Activated T-cell treated with anti-CD3 and anti-CD28 coated beads, Interleukin-2, amount 50 U/mL, for 24 hours (primary cell): ENCODE results near the gene NPAS2.
A peak's percentile ranks its signal among the peaks of the same experiment; 100 is the strongest.

Experiments
- DNase-seq: peaks from one replicate; pipeline ENCODE4 v3.0.0-alpha.2; 2020
- H3K27ac Mint-ChIP-seq: 2 replicates; pipeline ENCODE4 v1.8.0; 2020; ENCODE audit warnings: mild to moderate bottlenecking, mixed read lengths
- H3K27me3 Mint-ChIP-seq: 2 replicates; pipeline ENCODE4 v1.8.0; 2020; ENCODE audit warnings: mixed read lengths
- H3K36me3 Mint-ChIP-seq: 2 replicates; pipeline ENCODE4 v1.8.0; 2020; ENCODE audit warnings: low read depth, mixed read lengths
- H3K4me1 Mint-ChIP-seq: 2 replicates; pipeline ENCODE4 v1.8.0; 2020; ENCODE audit warnings: low read depth, mixed read lengths
- H3K4me3 Mint-ChIP-seq: 2 replicates; pipeline ENCODE4 v1.8.0; 2020; ENCODE audit warnings: mild to moderate bottlenecking, moderate library complexity, mixed read lengths
- H3K9me3 Mint-ChIP-seq: 2 replicates; pipeline ENCODE4 v1.8.0; 2020; ENCODE audit warnings: mixed read lengths

Gene NPAS2

GRCh38 chr2:100902817-100903405, 83.0 kb downstream of the NPAS2 start:
- no peaks in the 10 kb centered on the region for H3K9me3 Mint-ChIP-seq
- DNase-seq = no peak
- H3K36me3 Mint-ChIP-seq = peaks cover 3% of the 10 kb centered on the region
- H3K4me3 Mint-ChIP-seq = no peak overlapping the region
- H3K4me1 Mint-ChIP-seq = peaks cover 15% of the 10 kb centered on the region
- H3K27me3 Mint-ChIP-seq = no peaks in the 10 kb centered on the region
- no peak overlapping the region for H3K27ac Mint-ChIP-seq

DNA sequence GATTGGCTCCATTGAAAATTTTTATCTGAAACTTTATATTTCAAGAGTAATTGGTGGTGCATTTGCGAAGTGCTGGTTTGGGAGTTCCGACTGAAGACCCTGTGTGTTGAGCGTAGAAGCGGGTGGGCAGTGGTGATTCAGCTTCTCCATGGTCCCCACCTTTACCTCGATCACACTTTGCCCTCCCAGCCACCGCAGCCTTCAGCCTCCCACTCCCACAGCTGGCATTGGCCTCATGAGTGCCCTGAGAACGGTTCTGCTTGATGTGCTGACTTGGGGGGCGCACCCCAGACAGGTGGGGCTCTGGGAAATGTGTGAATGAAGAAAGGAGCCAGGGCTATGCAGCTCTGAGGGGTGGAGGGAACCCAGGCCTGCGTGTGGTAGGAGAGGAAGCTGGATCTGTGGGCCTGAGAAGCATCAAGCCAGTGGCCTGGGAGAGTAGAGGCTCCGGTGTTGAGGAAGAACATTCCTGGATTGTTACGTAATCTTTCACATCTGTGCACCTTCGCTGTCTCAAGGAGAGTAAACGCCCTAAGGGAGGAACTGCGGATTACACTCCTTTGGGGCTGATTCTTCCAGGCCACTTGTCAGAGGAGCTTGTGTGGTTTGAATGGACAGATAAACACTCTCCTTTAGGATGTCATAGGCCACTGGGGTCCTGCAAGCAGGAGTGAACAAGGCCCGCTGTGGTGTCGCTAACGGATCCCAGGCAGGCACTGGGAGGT, 83.8 kb downstream of the NPAS2 start:
- no peaks in the 10 kb centered on the region for H3K9me3 Mint-ChIP-seq
- peaks cover 3% of the 10 kb centered on the region for H3K36me3 Mint-ChIP-seq
- peaks cover 17% of the 10 kb centered on the region for H3K4me1 Mint-ChIP-seq
- H3K27me3 Mint-ChIP-seq = no peaks in the 10 kb centered on the region
- no peak overlapping the region for H3K4me3 Mint-ChIP-seq
- H3K27ac Mint-ChIP-seq = no peak overlapping the region
- DNase-seq = no peak

GRCh38 chr2:100905132-100905805, 85.3 kb downstream of the NPAS2 start:
- Mint-ChIP-seq H3K36me3 (no peaks in the 10 kb centered on the region), H3K9me3 (no peaks in the 10 kb centered on the region)

GRCh38 chr2:100906131-100906530, 86.2 kb downstream of the NPAS2 start:
- Mint-ChIP-seq H3K36me3 (no peaks in the 10 kb centered on the region), H3K27me3 (no peaks in the 10 kb centered on the region), H3K9me3 (no peaks in the 10 kb centered on the region), H3K27ac (no peak overlapping the region), H3K4me1 (peaks cover 17% of the 10 kb centered on the region), H3K4me3 (no peak overlapping the region)
- no peak for DNase-seq

More at GRCh38 chr2:100905132-100905805, 85.3 kb downstream of the NPAS2 start:
- Mint-ChIP-seq H3K27me3 (no peaks in the 10 kb centered on the region), H3K4me1 (peaks cover 17% of the 10 kb centered on the region), H3K4me3 (no peak overlapping the region), H3K27ac (no peak overlapping the region)
- no peak for DNase-seq

DNA sequence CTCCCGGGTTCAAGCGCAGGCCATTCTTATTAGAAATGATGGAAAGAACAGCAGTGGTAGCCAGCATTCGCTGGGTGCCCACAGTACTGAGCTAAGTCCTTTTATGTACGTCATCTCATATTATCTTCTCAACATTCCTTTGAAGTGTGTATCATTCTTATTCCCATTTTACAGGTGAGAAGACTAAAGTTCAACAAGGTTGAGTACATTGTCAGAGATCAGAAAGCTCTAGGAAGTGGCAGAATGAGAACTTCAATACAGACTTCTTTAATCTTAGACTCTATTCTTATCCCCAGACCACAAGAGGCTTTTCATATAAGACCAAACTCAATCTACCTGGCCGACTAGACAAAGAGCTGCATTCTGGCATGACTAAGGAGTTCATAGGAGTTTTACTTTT, 86.7 kb downstream of the NPAS2 start:
- no peaks in the 10 kb centered on the region for H3K9me3 Mint-ChIP-seq
- H3K27ac Mint-ChIP-seq = no peak overlapping the region
- no peaks in the 10 kb centered on the region for H3K36me3 Mint-ChIP-seq
- no peak for DNase-seq
- no peaks in the 10 kb centered on the region for H3K27me3 Mint-ChIP-seq
- H3K4me3 Mint-ChIP-seq = no peak overlapping the region
- peaks cover 17% of the 10 kb centered on the region for H3K4me1 Mint-ChIP-seq

GRCh38 chr2:100907832-100908231, 87.9 kb downstream of the NPAS2 start:
- Mint-ChIP-seq H3K36me3 (no peaks in the 10 kb centered on the region), H3K9me3 (no peaks in the 10 kb centered on the region)

GRCh38 chr2:100909534-100910081, 89.7 kb downstream of the NPAS2 start:
- Mint-ChIP-seq H3K36me3 (no peaks in the 10 kb centered on the region), H3K4me3 (no peak overlapping the region), H3K9me3 (no peaks in the 10 kb centered on the region), H3K4me1 (peaks cover 14% of the 10 kb centered on the region), H3K27ac (no peak overlapping the region), H3K27me3 (no peaks in the 10 kb centered on the region)
- no peak for DNase-seq

More at GRCh38 chr2:100907832-100908231, 87.9 kb downstream of the NPAS2 start:
- Mint-ChIP-seq H3K4me3 (no peak overlapping the region), H3K27ac (no peak overlapping the region), H3K27me3 (no peaks in the 10 kb centered on the region), H3K4me1 (peaks cover 14% of the 10 kb centered on the region)
- DNase-seq = no peak

DNA sequence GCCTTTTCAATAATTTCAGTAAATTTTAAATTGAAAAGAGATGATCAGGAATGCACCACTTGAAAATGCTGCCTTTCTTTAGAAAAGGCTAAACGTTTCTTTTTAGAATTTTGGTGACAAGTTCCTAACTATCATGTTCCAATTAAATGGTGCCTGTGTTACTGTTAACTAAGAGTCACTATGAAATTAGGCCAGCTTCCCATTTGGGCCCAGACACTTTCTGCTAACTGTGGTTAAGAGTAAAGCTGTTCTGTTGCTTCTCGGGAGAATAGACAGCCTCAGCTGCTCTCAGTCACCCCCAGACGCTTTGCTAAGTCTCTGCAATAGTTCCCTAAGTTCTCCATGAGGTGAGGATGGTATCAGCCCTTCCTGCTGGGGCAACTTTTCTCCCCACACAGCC, 90.2 kb downstream of the NPAS2 start:
- no peaks in the 10 kb centered on the region for H3K27me3 Mint-ChIP-seq
- H3K4me1 Mint-ChIP-seq = peaks cover 12% of the 10 kb centered on the region
- H3K36me3 Mint-ChIP-seq = no peaks in the 10 kb centered on the region
- DNase-seq = no peak
- H3K4me3 Mint-ChIP-seq = no peak overlapping the region
- H3K9me3 Mint-ChIP-seq = no peaks in the 10 kb centered on the region
- H3K27ac Mint-ChIP-seq = no peak overlapping the region

GRCh38 chr2:100919316-100919715, 99.4 kb downstream of the NPAS2 start:
- no peak overlapping the region for H3K4me3 Mint-ChIP-seq
- H3K27me3 Mint-ChIP-seq = no peaks in the 10 kb centered on the region
- H3K4me1 Mint-ChIP-seq = peaks cover 6% of the 10 kb centered on the region
- H3K9me3 Mint-ChIP-seq = no peaks in the 10 kb centered on the region
- H3K36me3 Mint-ChIP-seq = no peaks in the 10 kb centered on the region
- no peak overlapping the region for H3K27ac Mint-ChIP-seq
- DNase-seq = peak; percentile 41

DNA sequence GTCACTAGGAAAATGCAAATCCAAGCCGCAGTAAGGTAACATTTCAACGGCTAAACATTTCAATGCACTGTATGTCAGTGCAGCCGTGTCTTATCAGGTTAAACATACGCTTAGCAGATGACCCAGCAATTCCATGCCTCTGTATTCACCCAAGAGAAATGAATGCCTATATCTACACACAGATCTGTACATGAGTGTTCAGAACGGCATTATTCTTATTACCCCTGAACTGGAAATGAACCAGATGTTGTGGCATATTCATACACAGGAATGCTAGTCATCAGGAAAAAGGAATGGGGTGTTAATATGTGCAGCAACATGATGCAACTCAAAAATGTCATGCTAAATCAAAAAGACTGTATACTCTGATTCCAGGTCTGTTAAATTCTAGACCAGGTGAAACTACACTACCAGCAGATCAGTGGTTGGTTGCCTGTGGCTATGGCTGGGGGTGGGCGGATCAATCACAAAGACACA, 101.8 kb downstream of the NPAS2 start:
- Mint-ChIP-seq H3K4me3 (no peak overlapping the region), H3K4me1 (peaks cover 19% of the 10 kb centered on the region), H3K27me3 (no peaks in the 10 kb centered on the region), H3K9me3 (no peaks in the 10 kb centered on the region), H3K36me3 (peaks cover 9% of the 10 kb centered on the region), H3K27ac (no peak overlapping the region)
- DNase-seq = no peak

DNA sequence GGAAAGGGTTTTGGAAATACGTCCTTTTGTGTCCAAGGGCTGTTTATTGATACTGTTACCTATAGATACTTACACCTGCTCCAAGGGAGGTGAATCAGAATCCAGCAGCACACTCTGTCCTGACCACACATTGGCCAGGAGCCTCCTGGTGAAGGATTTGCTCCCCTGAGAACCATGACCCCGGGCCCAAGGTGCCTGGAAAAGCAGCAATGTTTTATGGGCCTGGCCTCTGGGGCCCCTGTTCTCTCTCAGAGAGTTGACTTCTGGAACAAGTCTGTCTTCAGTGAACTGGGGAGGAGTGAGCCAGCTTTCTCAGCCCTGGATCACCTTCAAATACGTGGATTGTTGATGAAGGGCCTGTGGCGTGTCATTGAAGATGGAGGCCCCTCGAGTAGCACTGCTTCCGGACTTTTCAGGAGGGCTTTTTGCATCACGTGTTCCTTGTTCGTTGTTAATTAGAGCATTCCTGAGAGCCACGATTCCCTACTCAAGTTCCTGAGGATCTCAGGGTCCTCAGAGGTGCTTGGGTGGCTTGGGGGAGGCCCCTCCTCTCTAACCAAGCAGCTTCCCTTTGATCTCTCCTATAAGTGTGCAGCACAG, 103.6 kb downstream of the NPAS2 start:
- no peak overlapping the region for H3K4me3 Mint-ChIP-seq
- H3K36me3 Mint-ChIP-seq = peaks cover 9% of the 10 kb centered on the region
- H3K9me3 Mint-ChIP-seq = no peaks in the 10 kb centered on the region
- H3K27ac Mint-ChIP-seq = peak overlapping the region; percentile 87
- no peak for DNase-seq
- H3K27me3 Mint-ChIP-seq = no peaks in the 10 kb centered on the region
- peaks cover 19% of the 10 kb centered on the region for H3K4me1 Mint-ChIP-seq

- no peak for DNase-seq
- Mint-ChIP-seq H3K36me3 (peaks cover 9% of the 10 kb centered on the region), H3K4me1 (peaks cover 19% of the 10 kb centered on the region), H3K27ac (peak overlapping the region; percentile 87), H3K27me3 (no peaks in the 10 kb centered on the region), H3K4me3 (peak overlapping the region; percentile 51), H3K9me3 (no peaks in the 10 kb centered on the region)
These were observed 104.2 kb downstream of the NPAS2 start for GRCh38 chr2:100924122-100924519.

DNA sequence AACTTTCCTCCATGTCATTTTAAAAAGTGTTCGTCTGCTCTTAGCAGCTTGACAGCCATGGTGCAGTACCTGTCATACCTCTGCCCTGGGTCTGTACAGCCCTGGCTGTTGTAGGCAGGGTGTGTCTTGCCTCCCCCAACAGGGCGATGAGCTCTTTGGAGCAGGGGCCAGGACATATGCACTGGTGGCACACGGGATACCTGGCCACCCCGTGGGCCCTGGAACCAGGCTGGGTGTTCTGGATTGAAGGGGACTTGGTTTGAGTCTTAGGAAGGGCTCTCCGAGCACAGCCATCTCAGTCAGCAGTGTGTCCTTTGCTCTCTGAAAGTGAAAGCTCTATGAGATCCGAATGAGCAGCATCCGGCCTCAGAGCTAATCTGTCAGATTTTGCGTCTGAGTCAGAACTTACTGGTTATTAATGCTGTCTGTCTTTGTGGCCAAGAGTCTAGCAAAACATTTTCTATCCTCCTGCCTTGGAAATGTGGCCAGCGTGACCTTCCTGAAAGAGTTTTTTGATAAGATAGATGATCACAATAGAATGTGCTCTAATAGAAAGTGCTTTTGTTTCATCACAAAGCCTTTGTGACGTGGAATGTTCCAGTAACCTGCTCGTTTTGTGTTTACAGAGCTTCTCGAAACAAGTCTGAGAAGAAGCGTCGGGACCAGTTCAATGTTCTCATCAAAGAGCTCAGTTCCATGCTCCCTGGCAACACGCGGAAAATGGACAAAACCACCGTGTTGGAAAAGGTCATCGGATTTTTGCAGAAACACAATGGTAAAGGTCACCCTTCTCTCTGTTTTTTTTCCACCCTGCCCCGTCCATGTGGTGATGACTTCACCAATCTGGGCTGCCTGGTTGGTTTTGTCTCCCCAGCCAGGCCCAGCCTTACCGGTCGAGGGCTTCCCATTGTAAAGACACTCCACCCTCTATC, 104.8 kb downstream of the NPAS2 start:
- peaks cover 9% of the 10 kb centered on the region for H3K36me3 Mint-ChIP-seq
- peak overlapping the region; percentile 51 for H3K4me3 Mint-ChIP-seq
- H3K27ac Mint-ChIP-seq = peak overlapping the region; percentile 87
- peak; percentile 51 for DNase-seq
- H3K27me3 Mint-ChIP-seq = no peaks in the 10 kb centered on the region
- no peaks in the 10 kb centered on the region for H3K9me3 Mint-ChIP-seq
- H3K4me1 Mint-ChIP-seq = peaks cover 19% of the 10 kb centered on the region

DNA sequence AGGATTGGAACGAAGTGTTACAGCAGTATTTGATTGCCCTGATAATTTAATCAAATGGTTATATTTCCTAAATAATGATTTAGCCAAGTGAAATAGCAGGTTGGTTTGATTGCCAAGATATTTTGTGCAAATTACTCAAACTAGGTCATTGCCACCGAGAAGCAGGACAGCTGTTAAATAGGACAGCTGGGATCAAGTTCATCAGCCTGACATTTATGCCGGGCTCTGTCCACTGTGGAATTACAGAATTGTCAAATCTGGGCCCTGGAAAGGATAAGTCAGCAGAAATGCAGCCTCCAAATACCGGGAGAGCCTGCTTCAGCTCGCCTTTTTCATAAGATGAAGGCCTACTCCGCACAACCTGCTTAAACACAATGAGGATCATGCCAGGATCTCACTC, 108.3 kb downstream of the NPAS2 start:
- H3K36me3 Mint-ChIP-seq = peaks cover 9% of the 10 kb centered on the region
- no peaks in the 10 kb centered on the region for H3K27me3 Mint-ChIP-seq
- H3K4me3 Mint-ChIP-seq = no peak overlapping the region
- no peaks in the 10 kb centered on the region for H3K9me3 Mint-ChIP-seq
- no peak for DNase-seq
- peaks cover 19% of the 10 kb centered on the region for H3K4me1 Mint-ChIP-seq
- H3K27ac Mint-ChIP-seq = no peak overlapping the region
